DMS53 treated with DMSO at 0.1 percent for 48 hours (cell line): Measurements from ENCODE around the gene CSF2RB.

Source experiments
- DNase-seq: peaks from one replicate; lab custom pipeline; 2025; ENCODE audit not compliant: unreplicated experiment; lab: John Stamatoyannopoulos, UW

CSF2RB gene

GRCh38 chr22:36934418-36935312 is 21.2 kb downstream of the CSF2RB start:
- no peak for DNase-seq

GRCh38 chr22:36935313-36935610 is 21.8 kb downstream of the CSF2RB start:
- no peak for DNase-seq

- no peak for DNase-seq
Measured at GRCh38 chr22:36935694-36936093, 22.3 kb downstream of the CSF2RB start.

- DNase-seq: no peak
Measured at GRCh38 chr22:36936362-36937116, 23.1 kb downstream of the CSF2RB start.

- DNase-seq: no peak
Measured at GRCh38 chr22:36937319-36938027, 24.0 kb downstream of the CSF2RB start.

- DNase-seq: no peak
Measured at GRCh38 chr22:36938028-36938425, 24.6 kb downstream of the CSF2RB start.

- no peak for DNase-seq
Measured at GRCh38 chr22:36938886-36939285, 25.5 kb downstream of the CSF2RB start.

- DNase-seq: no peak
Measured at GRCh38 chr22:36940676-36941075, 27.2 kb downstream of the CSF2RB start.

GRCh38 chr22:36942556-36942955 is 29.1 kb downstream of the CSF2RB start:
- DNase-seq: no peak

GRCh38 chr22:36946421-36947158 is 33.2 kb downstream of the CSF2RB start:
- no peak for DNase-seq

- DNase-seq: no peak
Measured at GRCh38 chr22:36948273-36949225, 35.1 kb downstream of the CSF2RB start.

GRCh38 chr22:36950797-36951590 is 37.6 kb downstream of the CSF2RB start:
- no peak for DNase-seq

- DNase-seq: no peak
Measured at GRCh38 chr22:36951746-36952145, 38.3 kb downstream of the CSF2RB start.

GRCh38 chr22:36953239-36954080 is 40.0 kb downstream of the CSF2RB start:
- no peak for DNase-seq

GRCh38 chr22:36954251-36955014 is 41.0 kb downstream of the CSF2RB start:
- no peak for DNase-seq

GRCh38 chr22:36955691-36956090 is 42.3 kb downstream of the CSF2RB start:
- no peak for DNase-seq

GRCh38 chr22:36958366-36958765 is 44.9 kb downstream of the CSF2RB start:
- DNase-seq: no peak
